Adrenal gland (tissue), 12 donors: Measurements from ENCODE around the gene MLLT6. TPM values are rescaled to one million over a fixed set of nuclear protein-coding genes. Genes with fewer than 3 reads are reported as not detected.
A peak's percentile ranks its signal among the peaks of the same experiment; 100 is the strongest.

Experiments
- DNase-seq, 7 donors: peaks; one replicate each; pipeline ENCODE4 v3.0.0-alpha.2; 2019 to 2020
- H3K27ac ChIP-seq, 5 donors: fragments of 200-600 bp; sonication (generic) in 4 of 5; 1 replicate in 3 of 5; 2 replicates in 2 of 5; pipeline versions ENCODE4 v1.5.1 to v1.8.0; 2016 to 2020; ENCODE audit warnings: mild to moderate bottlenecking in 1 of 5
- H3K27me3 ChIP-seq: fragments of 200-600 bp; 2 replicates; pipeline ENCODE4 v1.8.0; 2021
- H3K36me3 ChIP-seq, 2 donors: fragments of 200-600 bp; replicated peaks in 1 of 2; 1 replicate in 1 of 2; 2 replicates in 1 of 2; pipeline versions ENCODE4 v1.5.1 to v1.8.0; 2018 to 2022
- H3K4me1 ChIP-seq, 2 donors: fragments of 200-600 bp; replicated peaks in 1 of 2; 1 replicate in 1 of 2; 2 replicates in 1 of 2; pipeline versions ENCODE4 v1.5.1 to v1.8.0; 2018 to 2021
- H3K4me3 ChIP-seq, 4 donors: fragments of 200-600 bp; sonication (generic) in 3 of 4; one replicate each; pipeline ENCODE4 v1.5.1; 2016 to 2018
- H3K9me3 ChIP-seq, 3 donors: fragments of 200-600 bp; sonication (generic) in 1 of 3; replicated peaks in 1 of 3; 1 replicate in 2 of 3; 2 replicates in 1 of 3; pipeline versions ENCODE4 v1.5.1 to v1.8.0; 2016 to 2021
- CTCF ChIP-seq, 6 experiments: fragments of 450-650 bp in 4 of 6; fragments of 200-600 bp in 2 of 6; sonication (generic) in 1 of 6; IDR thresholded peaks; 1 replicate in 5 of 6; 2 replicates in 1 of 6; pipeline versions ENCODE4 v1.5.1 to v1.8.0; 2016 to 2021; ENCODE audit warnings: antibody characterized with exemption in 6 of 6, mild to moderate bottlenecking in 2 of 6, moderate library complexity in 1 of 6
- POLR2A ChIP-seq, 2 donors: fragments of 450-650 bp; IDR thresholded peaks; one replicate each; pipeline ENCODE4 v1.6.1; 2017; ENCODE audit warnings: antibody characterized with exemption in 2 of 2, mild to moderate bottlenecking in 2 of 2, moderate library complexity in 1 of 2
- WGBS, 4 donors: extraction: QIAGEN DNeasy Blood & Tissue Kit in 2 of 4; methylation state at CpG; one replicate each; pipeline versions ENCODE4 v1.1.5 to v1.1.7; 2013 to 2017; 5-methylcytosine and 5-hydroxymethylcytosine counted together
- intact Hi-C, 2 donors: fragments of 100-400 bp; cut with DNase I; formaldehyde crosslinking; loops; one replicate each; pipeline versions ENCODE4 v1.14.1 to v1.15.0; 2022 to 2023
- polyA plus RNA-seq, 3 donors: library from polyadenylated mRNA; stranded (reverse); fragments of 200-250 nt in 2 of 3; fragments of 350-450 nt in 1 of 3; fragmentation: Illumina TruSeq in 1 of 3; extraction: RNeasy Lipid Tissue Mini Kit (QIAGEN cat#74804) in 1 of 3; gene quantifications; one replicate each; pipeline ENCODE4 v1.2.3, GENCODE V29; 2013 to 2014
- total RNA-seq, 9 donors: library from RNA; depleted of rRNA in 4 of 9; stranded (reverse); fragments of >200 nt in 4 of 9; fragments of 120-200 nt in 1 of 9; fragmentation: NEBNext Ultra II Directional in 1 of 9; extraction: Animal tissue kit (Norgen Biotek cat#: 25700) in 1 of 9; gene quantifications; one replicate each; pipeline versions ENCODE4 v1.1.0 to v1.2.4, GENCODE V29; 2013 to 2023
- donor health status: healthy with polysubstance abuse.
- donor health status: Bipolar disorder and iron deficiency.
- donor health status: DM: yes; HTN: yes; CAD: no.
- donor health status: DM: no; HTN: no; CAD: no.
- donor health status: DM: no; HTN: no; CAD: no.
- donor health status: DM: yes; HTN: yes; CAD: no.

MLLT6 gene
- total and polyA plus RNA-seq, 12 donors: 24.5 to 339 (median 85.2) TPM

- DNase-seq: no peak
- H3K9me3 ChIP-seq: no peaks in the 10 kb centered on the region
- peaks cover 0 to 6% of the 10 kb centered on the region in 2 donors for H3K4me1 ChIP-seq
- 87 to 92% (median 89%) methylated on average over 3 to 18 of the region's 18 CpGs for WGBS, 4 donors
- no peak overlapping the region for H3K27ac ChIP-seq
- TF ChIP-seq POLR2A (IDR thresholded peaks at IDR 0.05) (no peak), CTCF (IDR thresholded peaks at IDR 0.05) (no peak)
- intact Hi-C loops: no loop called here
- H3K36me3 ChIP-seq: peaks cover 0 to 79% of the 10 kb centered on the region in 2 donors
- H3K27me3 ChIP-seq: no peaks in the 10 kb centered on the region
- H3K4me3 ChIP-seq: no peak overlapping the region
Observed at GRCh38 chr17:38716368-38717005, 11.4 kb downstream of the MLLT6 start.

DNA sequence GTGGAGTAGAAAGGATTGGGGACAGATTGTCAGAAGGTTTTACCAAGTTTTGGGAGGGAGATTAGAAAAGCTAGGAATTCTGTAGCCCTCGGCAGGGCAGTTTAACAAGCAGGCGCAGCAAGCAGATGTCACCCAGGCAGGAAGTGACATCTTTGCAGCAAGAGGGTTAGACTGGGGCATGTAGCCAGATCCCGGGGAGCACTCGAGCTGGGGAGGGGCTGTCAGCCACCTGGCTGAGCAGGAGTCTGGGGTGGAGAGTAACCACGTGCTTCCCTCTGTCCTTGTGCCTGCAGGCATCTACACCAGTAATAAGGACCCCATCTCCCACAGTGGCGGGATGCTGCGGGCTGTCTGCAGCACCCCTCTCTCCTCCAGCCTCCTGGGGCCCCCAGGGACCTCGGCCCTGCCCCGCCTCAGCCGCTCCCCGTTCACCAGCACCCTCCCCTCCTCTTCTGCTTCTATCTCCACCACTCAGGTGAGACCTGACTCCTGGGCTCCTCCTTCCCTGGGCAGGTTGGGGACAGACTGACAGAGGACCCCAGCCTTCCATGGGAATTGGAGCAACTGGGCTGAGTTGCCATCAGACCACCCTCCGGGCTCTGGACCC is 12.2 kb downstream of the MLLT6 start:
- intact Hi-C loops: no loop called here
- no peak for TF ChIP-seq CTCF (IDR thresholded peaks at IDR 0.05)
- TF ChIP-seq POLR2A (IDR thresholded peaks at IDR 0.05): no peak
- H3K9me3 ChIP-seq: no peaks in the 10 kb centered on the region
- peaks cover 0 to 6% of the 10 kb centered on the region in 2 donors for H3K4me1 ChIP-seq
- no peaks in the 10 kb centered on the region for H3K27me3 ChIP-seq
- DNase-seq: no peak
- WGBS, 4 donors: 86 to 89% (median 87%) methylated on average over 11 to 12 of the region's 12 CpGs
- H3K4me3 ChIP-seq: no peak overlapping the region
- no peak overlapping the region for H3K27ac ChIP-seq
- H3K36me3 ChIP-seq: peaks cover 0 to 78% of the 10 kb centered on the region in 2 donors

- Histone ChIP-seq H3K4me3 (no peak overlapping the region), H3K36me3 (peaks cover 0 to 68% of the 10 kb centered on the region in 2 donors), H3K9me3 (no peaks in the 10 kb centered on the region), H3K4me1 (peaks cover 5 to 8% of the 10 kb centered on the region in 2 donors), H3K27me3 (no peaks in the 10 kb centered on the region), H3K27ac (peak overlapping the region in 1 of 5 donors; percentile 39)
- intact Hi-C loops: no loop called here
- 55 to 70% (median 64%) methylated on average over 20 to 29 of the region's 29 CpGs for WGBS, 4 donors
- DNase-seq: no peak
- TF ChIP-seq POLR2A (IDR thresholded peaks at IDR 0.05) (no peak), CTCF (IDR thresholded peaks at IDR 0.05) (no peak)
Observed at GRCh38 chr17:38719289-38719942, 14.3 kb downstream of the MLLT6 start.

DNA sequence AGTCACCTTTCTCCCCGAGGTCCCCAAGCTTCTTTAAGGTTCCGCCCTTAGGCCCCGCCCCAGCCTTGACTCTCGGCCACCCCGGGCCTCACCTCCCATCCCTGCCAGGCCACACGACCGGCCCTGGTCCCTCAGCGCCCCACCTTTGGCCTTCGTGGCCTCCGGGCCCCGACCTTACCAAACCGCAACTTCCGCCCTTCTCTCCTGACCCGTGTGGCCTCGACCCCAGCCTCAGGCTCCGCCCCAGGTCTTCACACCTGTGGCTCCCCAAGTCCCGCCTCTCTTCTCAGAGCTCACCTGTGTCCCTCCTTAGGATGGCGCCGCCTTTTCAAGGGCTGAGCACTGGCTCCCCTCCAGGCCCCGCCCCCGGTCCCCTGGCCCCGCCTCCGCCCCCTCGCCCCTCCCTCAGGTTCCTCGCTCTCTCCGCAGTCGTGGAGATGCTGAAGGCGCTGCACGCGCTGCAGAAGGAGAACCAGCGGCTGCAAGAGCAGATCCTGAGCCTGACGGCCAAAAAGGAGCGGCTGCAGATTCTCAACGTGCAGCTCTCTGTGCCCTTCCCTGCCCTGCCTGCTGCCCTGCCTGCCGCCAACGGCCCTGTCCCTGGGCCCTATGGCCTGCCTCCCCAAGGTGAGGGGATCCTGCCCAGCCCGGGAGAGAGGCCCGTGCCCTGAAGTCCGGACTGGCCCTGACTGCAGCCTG is 15.0 kb downstream of the MLLT6 start:
- TF ChIP-seq POLR2A (IDR thresholded peaks at IDR 0.05): no peak
- TF ChIP-seq CTCF (IDR thresholded peaks at IDR 0.05): no peak
- DNase-seq: peak in 1 of 7 donors; percentile 48
- WGBS, 4 donors: 41 to 61% (median 52%) methylated on average over 22 to 39 of the region's 39 CpGs
- H3K4me3 ChIP-seq: no peak overlapping the region
- H3K36me3 ChIP-seq: peaks cover 0 to 66% of the 10 kb centered on the region in 2 donors
- H3K27me3 ChIP-seq: no peaks in the 10 kb centered on the region
- no peaks in the 10 kb centered on the region for H3K9me3 ChIP-seq
- intact Hi-C loops: no loop called here
- H3K27ac ChIP-seq: peak overlapping the region in 1 of 5 donors; percentile 39
- H3K4me1 ChIP-seq: peaks cover 12 to 13% of the 10 kb centered on the region in 2 donors
